Nephron (organoid): ENCODE measurements around the gene ANKRD11.

Experiments
- H3K27ac Mint-ChIP-seq, 3 experiments: 2 replicates each; pipeline ENCODE4 v1.8.0; 2020; ENCODE audit warnings: mixed read lengths in 3 of 3, mild to moderate bottlenecking in 2 of 3, moderate library complexity in 1 of 3
- H3K27me3 Mint-ChIP-seq: 2 replicates; pipeline ENCODE4 v1.8.0; 2021; ENCODE audit warnings: low read depth, mild to moderate bottlenecking, moderate library complexity, mixed read lengths
- H3K36me3 Mint-ChIP-seq: 2 replicates; pipeline ENCODE4 v1.8.0; 2020; ENCODE audit warnings: low read depth, mixed read lengths
- H3K4me1 Mint-ChIP-seq: 2 replicates; pipeline ENCODE4 v1.8.0; 2020; ENCODE audit warnings: mixed read lengths
- H3K4me3 Mint-ChIP-seq, 3 experiments: 2 replicates each; pipeline ENCODE4 v1.8.0; 2020; ENCODE audit warnings: mild to moderate bottlenecking in 3 of 3, mixed read lengths in 3 of 3, moderate library complexity in 2 of 3
- H3K9me3 Mint-ChIP-seq: 2 replicates; pipeline ENCODE4 v1.8.0; 2020; ENCODE audit warnings: mixed read lengths
- TF ChIP-seq, protein P1 (sequence below), 3 experiments: fragments of 200-600 bp; sonication (generic); IDR thresholded peaks; one replicate each; pipeline ENCODE4 v1.5.0; 2021; ENCODE audit warnings: antibody characterized with exemption in 3 of 3; ENCODE audit not compliant: unreplicated experiment in 3 of 3

The ANKRD11 gene

DNA sequence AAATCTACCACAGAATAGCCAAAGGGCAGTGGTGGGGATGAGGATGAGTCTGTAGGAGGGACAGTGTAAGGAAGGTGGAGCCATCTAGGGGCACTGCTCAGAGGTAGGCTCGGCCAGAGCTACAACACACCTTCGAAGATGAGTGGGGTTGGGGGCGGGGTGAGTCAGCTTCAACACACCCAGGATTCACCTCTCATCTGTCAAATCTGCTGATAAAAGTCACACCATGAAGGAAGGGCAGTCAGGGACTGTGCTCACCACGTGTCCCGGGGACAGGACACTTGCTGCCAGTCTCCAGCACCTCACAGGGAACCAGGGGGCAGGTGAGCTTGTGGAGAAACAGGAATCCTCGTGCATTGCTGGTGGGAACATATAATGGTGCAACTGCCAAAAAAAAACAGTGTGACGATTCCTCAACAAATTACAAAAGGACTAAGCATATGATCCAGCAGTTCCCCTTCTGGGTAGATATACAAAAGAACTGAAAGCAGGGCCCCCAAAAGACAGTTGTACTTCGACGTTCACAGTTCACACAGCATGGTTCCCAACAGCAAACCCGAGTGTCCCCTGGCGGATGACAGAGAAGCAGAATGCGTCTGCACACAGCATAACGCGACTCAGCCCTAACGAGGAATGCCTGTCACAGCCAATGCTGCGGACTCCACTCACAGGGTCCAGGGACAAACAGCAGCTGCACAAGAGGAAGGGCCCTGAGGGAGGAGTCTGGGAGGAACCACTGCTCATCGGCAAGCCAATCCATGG, 133.1 kb downstream of the ANKRD11 start:
- Mint-ChIP-seq H3K9me3 (no peaks in the 10 kb centered on the region), H3K36me3 (no peaks in the 10 kb centered on the region), H3K27me3 (no peaks in the 10 kb centered on the region), H3K4me1 (peaks cover 77% of the 10 kb centered on the region), H3K27ac (peak overlapping the region; percentile 25 to 69 (median 53)), H3K4me3 (peak overlapping the region in 2 of 3 experiments; percentile 4 to 23)
- TF ChIP-seq, protein P1, sequence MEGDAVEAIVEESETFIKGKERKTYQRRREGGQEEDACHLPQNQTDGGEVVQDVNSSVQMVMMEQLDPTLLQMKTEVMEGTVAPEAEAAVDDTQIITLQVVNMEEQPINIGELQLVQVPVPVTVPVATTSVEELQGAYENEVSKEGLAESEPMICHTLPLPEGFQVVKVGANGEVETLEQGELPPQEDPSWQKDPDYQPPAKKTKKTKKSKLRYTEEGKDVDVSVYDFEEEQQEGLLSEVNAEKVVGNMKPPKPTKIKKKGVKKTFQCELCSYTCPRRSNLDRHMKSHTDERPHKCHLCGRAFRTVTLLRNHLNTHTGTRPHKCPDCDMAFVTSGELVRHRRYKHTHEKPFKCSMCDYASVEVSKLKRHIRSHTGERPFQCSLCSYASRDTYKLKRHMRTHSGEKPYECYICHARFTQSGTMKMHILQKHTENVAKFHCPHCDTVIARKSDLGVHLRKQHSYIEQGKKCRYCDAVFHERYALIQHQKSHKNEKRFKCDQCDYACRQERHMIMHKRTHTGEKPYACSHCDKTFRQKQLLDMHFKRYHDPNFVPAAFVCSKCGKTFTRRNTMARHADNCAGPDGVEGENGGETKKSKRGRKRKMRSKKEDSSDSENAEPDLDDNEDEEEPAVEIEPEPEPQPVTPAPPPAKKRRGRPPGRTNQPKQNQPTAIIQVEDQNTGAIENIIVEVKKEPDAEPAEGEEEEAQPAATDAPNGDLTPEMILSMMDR (IDR thresholded peaks at IDR 0.05; ENCODE audit: unreplicated experiment in 3 of 3) = no peak

DNA sequence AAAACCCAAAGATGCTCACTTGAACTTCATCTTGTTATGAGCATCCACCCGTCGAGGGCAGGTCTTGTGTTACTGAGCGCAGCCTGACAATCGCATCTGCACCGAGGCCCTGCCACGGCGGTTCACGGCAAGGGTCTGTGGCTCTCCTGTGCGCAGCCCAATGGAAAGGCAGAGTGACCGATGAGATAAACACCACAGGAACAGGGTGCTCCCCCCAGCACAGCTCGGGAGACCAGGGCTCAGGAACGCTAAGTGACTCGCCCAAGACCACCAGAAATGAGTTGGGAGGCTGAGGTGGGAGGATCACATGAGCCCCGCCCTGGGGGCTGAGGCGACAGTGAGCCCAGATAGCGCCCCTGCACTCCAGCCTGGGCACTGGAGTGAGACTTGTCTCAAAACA, 134.7 kb downstream of the ANKRD11 start:
- Mint-ChIP-seq H3K27ac (peak overlapping the region in 1 of 3 experiments; percentile 35), H3K27me3 (no peaks in the 10 kb centered on the region), H3K36me3 (no peaks in the 10 kb centered on the region), H3K4me3 (no peak overlapping the region), H3K9me3 (no peaks in the 10 kb centered on the region), H3K4me1 (peaks cover 71% of the 10 kb centered on the region)
- TF ChIP-seq, protein P1 (IDR thresholded peaks at IDR 0.05; ENCODE audit: unreplicated experiment in 3 of 3) = no peak

DNA sequence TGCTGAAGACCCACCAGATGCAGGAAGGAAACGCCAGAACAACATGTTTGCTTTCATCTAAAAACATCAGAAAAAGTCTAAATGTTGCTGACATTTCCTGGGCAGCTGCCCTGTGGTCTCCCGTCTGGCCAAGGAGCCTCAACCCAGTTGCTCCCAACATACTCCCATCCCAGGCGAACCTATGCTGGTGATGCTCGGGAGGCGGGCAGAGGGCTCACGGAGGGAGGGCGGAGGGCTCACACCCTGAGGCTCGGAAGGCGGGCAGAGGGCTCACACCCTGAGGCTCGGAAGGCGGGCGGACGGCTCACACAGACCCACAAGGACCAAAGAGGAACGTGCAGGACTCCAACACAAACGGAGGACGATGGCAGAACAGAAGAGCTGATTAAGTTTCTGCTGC, 135.4 kb downstream of the ANKRD11 start:
- no peak overlapping the region for H3K4me3 Mint-ChIP-seq
- H3K4me1 Mint-ChIP-seq = peaks cover 71% of the 10 kb centered on the region
- H3K27me3 Mint-ChIP-seq = no peaks in the 10 kb centered on the region
- peak overlapping the region in 1 of 3 experiments; percentile 35 for H3K27ac Mint-ChIP-seq
- no peaks in the 10 kb centered on the region for H3K36me3 Mint-ChIP-seq
- no peaks in the 10 kb centered on the region for H3K9me3 Mint-ChIP-seq
- TF ChIP-seq, protein P1 (IDR thresholded peaks at IDR 0.05; ENCODE audit: unreplicated experiment in 3 of 3) = no peak

DNA sequence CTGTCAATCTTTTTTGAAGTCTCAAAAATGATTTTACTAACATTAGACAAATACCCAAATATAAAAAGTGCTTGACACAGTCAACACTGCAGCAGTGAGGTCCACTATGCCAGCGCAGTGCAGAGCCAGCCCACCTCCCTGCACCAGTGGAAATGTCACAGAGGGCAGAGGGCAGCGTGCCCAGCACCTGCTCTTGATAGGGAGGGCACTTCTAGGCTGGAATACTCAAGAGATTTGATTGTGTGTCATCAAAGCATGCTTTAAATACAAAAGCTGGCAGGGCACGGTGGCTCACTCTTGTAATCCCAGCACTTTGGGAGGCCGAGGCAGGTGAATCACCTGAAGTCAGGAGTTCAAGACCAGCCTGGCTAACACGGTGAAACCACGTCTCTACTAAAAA, 136.0 kb downstream of the ANKRD11 start:
- Mint-ChIP-seq H3K27me3 (no peaks in the 10 kb centered on the region), H3K4me1 (peaks cover 65% of the 10 kb centered on the region), H3K27ac (peak overlapping the region in 1 of 3 experiments; percentile 84), H3K36me3 (no peaks in the 10 kb centered on the region), H3K4me3 (no peak overlapping the region), H3K9me3 (no peaks in the 10 kb centered on the region)
- TF ChIP-seq, protein P1 (IDR thresholded peaks at IDR 0.05; ENCODE audit: unreplicated experiment in 3 of 3) = no peak

DNA sequence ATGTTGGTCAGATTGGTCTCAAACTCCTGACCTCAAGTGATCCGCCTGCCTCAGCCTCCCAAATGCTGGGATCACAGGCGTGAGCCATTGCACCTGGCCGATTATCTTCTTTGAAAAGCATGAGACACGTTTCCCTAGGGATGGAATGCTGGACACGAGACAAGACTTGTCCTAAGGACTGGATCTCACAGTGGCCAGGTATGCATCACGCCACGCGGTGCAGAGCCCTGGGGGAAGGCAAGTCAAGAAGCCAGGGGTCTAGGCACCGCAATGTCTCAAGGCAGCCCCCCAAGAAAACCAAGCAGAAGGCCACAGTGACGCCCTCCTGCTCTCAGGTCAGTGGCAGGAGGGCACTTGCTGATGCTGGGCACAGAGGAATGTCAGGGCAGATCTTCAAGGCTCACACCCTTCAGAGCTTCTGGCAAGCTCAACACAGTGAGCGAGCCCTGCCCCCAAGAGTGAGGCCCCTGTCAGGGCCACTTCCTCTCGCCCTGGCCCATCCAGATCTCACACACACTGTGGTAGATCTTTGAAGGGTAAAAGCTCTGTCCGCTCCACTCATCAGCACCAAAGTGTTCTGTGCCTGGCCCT, 138.2 kb downstream of the ANKRD11 start:
- Mint-ChIP-seq H3K9me3 (no peaks in the 10 kb centered on the region), H3K36me3 (no peaks in the 10 kb centered on the region), H3K4me3 (no peak overlapping the region), H3K27ac (peak overlapping the region; percentile 70 to 80 (median 77)), H3K4me1 (peaks cover 48% of the 10 kb centered on the region), H3K27me3 (no peaks in the 10 kb centered on the region)
- TF ChIP-seq, protein P1 (IDR thresholded peaks at IDR 0.05; ENCODE audit: unreplicated experiment in 3 of 3) = no peak
